ENCODE results near the gene NRXN2. TPM values are rescaled to one million over a fixed set of nuclear protein-coding genes. Genes with fewer than 3 reads are reported as not detected.

The NRXN2 gene
- total and polyA plus RNA-seq, 2 of the 13 experiments (the other 11 are each of a cell fraction or from before 2014, with no cell fraction given): not detected

DNA sequence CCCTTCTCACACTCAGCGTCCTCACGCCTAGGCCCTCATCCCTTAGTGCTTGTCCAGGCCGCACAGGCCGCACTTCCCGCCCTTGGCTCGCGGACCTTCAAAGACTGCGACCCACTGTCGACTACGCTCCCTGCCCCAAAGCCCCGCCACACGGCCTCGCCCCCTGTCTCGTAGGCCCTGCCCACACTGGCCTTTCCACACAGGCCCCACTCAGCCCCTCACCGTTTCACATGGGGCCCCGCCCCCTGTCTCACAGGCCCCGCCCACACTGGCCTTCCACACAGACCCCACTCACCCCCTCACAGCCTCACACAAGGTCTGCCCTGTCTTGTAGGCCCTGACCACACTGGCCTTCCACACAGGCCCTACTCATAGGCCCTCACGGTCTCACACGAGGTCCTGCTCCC is 11.0 kb downstream of the NRXN2 start (continued):
- TF ChIP-seq, protein P1, sequence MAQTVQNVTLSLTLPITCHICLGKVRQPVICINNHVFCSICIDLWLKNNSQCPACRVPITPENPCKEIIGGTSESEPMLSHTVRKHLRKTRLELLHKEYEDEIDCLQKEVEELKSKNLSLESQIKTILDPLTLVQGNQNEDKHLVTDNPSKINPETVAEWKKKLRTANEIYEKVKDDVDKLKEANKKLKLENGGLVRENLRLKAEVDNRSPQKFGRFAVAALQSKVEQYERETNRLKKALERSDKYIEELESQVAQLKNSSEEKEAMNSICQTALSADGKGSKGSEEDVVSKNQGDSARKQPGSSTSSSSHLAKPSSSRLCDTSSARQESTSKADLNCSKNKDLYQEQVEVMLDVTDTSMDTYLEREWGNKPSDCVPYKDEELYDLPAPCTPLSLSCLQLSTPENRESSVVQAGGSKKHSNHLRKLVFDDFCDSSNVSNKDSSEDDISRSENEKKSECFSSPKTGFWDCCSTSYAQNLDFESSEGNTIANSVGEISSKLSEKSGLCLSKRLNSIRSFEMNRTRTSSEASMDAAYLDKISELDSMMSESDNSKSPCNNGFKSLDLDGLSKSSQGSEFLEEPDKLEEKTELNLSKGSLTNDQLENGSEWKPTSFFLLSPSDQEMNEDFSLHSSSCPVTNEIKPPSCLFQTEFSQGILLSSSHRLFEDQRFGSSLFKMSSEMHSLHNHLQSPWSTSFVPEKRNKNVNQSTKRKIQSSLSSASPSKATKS (CRISPR knock-in tag; IDR thresholded peaks at IDR 0.05): no peak
- TF ChIP-seq ZNF510 (CRISPR knock-in tag; IDR thresholded peaks at IDR 0.05; ENCODE audit: low read depth) (no peak), HNRNPK (IDR thresholded peaks at IDR 0.05; ENCODE audit: low read depth, low read length, poor library complexity, severe bottlenecking) (no peak), TAF1 (CRISPR knock-in tag; IDR thresholded peaks at IDR 0.05) (no peak), CBX5 (CRISPR knock-in tag; IDR thresholded peaks at IDR 0.05; ENCODE audit: borderline replicate concordance) (no peak)

DNA sequence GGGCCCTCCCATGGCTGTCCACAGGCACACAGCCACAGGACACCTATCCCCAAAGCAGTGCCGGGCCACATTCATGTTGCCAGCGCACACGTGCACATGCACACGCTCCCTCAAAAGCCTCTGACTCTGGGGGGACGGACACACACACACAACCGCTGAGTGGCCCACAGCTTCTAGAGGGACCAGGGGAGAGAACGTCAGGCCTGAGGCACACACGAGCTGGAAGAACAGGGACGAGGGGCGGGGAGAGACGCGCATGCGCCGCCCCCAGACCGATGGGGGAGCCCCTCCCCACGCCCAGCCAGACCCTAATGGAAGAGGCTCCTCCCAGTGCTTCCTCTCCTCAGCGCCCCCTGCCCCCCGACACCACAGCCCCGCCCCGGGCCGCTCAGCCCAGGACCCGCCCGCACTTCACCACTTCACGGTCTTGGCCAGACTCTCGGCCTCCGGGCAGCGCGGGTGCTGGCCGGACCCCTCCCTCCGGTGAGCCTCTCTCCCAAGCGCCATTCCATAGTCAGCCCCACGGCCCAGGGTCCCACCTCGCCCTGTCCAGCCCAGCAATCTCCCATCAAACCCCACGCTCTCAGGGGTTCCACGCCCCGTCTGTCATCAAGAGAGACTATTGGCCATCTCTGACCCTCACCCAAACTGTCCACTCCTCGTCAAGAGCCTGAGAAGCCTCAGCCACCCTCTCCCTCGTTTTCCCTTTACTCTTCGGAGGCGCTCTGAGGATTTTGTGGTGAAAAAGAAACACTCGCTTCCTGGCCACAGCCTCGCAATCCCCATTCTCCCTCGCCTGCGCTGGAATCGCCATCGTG is 11.7 kb downstream of the NRXN2 start:
- WGBS (ENCODE audit: low lambda C conversion rate): 64% methylated on average over 18 of the region's 46 CpGs
- no peak overlapping the region for H3K4me3 ChIP-seq (replicated peaks in 1 of 3; ENCODE audit: insufficient read depth in 1 of 3, low read depth in 2 of 3, low read length in 3 of 3)

More for the DNA sequence above, 11.7 kb downstream of the NRXN2 start:
- ChIA-PET CTCF (ENCODE audit: low intra/inter-chr PET ratio, low total read pairs) (no interaction called here), POLR2A (no interaction called here)
- intact Hi-C loops (cut with micrococcal nuclease; ENCODE audit: unreplicated experiment): no loop called here
- no peak overlapping the region for H3K4me2 ChIP-seq (ENCODE audit: low read depth, low read length)
- TF ChIP-seq, protein P2, sequence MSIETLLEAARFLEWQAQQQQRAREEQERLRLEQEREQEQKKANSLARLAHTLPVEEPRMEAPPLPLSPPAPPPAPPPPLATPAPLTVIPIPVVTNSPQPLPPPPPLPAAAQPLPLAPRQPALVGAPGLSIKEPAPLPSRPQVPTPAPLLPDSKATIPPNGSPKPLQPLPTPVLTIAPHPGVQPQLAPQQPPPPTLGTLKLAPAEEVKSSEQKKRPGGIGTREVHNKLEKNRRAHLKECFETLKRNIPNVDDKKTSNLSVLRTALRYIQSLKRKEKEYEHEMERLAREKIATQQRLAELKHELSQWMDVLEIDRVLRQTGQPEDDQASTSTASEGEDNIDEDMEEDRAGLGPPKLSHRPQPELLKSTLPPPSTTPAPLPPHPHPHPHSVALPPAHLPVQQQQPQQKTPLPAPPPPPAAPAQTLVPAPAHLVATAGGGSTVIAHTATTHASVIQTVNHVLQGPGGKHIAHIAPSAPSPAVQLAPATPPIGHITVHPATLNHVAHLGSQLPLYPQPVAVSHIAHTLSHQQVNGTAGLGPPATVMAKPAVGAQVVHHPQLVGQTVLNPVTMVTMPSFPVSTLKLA (IDR thresholded peaks at IDR 0.05): no peak
- TF ChIP-seq HMG20B (CRISPR knock-in tag; conservative IDR thresholded peaks at IDR 0.05): no peak
- no peaks in the 10 kb centered on the region for H3K79me2 ChIP-seq (ENCODE audit: insufficient read depth, low read length)
- no TSS peak for BruUV-seq (replicated peaks)
- peaks cover 6 to 49% of the 10 kb centered on the region in 2 experiments; a peak in 4 of 5 replicates for H3K27me3 ChIP-seq (ENCODE audit: control insufficient read depth in 1 of 2, insufficient read depth in 2 of 2, low read length in 2 of 2)
- H3K36me3 ChIP-seq (replicated peaks in 1 of 2; ENCODE audit: control insufficient read depth in 1 of 2, insufficient read depth in 2 of 2, low read length in 2 of 2): no peaks in the 10 kb centered on the region
- in situ Hi-C loops (cut with HindIII; ENCODE audit: extremely low pct_ligation_motif_present, low pct_unique_long_range_greater_than_20kb): no loop called here
- no peak overlapping the region for H3K27ac ChIP-seq (ENCODE audit: extremely low read length, insufficient read depth, low read length)
- FAIRE-seq: no peak
- peaks cover 5% of the 10 kb centered on the region; the same call in 1 of the 2 replicates for H3K4me1 ChIP-seq (ENCODE audit: insufficient read depth, low read length)
- no peak; the same call in 1 of the 3 replicates for ATAC-seq
- no peaks in the 10 kb centered on the region for H4K20me1 ChIP-seq (ENCODE audit: insufficient read depth, low read length)
- H3K9ac ChIP-seq (ENCODE audit: insufficient read depth, low read depth, low read length): no peak overlapping the region
- H2AFZ ChIP-seq (ENCODE audit: low read length): no peak overlapping the region
- no peak for DNase-seq (ENCODE audit: low spot score)
- H3K9me3 ChIP-seq (ENCODE audit: low read length): no peaks in the 10 kb centered on the region
